GM21390 (cell line): ENCODE results near the gene PKP4.

Source experiments
- ATAC-seq: cut with Tn5 transposase; IDR thresholded peaks from one replicate; pipeline ENCODE4 v1.9.1; 2021; ENCODE audit not compliant: unreplicated experiment

Gene PKP4

GRCh38 chr2:158644139-158644538 is 187.4 kb downstream of the PKP4 start:
- ATAC-seq = no peak

DNA sequence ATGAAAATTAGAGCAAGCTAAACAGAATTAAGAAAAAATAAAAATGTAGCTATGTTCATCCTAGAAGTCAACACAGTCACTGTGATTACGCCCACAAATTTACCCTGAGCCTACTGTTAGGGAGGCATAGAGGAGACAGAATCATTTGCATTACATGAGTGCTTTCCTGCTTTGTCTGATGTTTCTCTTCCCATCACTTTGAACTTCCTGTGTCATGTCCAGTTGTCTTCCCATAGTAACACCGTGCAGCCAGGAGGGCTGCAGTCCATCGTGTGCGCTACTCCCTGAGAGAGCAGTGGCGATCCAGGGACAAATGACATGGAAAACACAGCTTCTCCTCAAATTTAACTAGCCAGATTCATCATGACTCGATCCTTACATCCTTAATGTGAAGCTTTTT is 188.5 kb downstream of the PKP4 start:
- ATAC-seq = no peak

DNA sequence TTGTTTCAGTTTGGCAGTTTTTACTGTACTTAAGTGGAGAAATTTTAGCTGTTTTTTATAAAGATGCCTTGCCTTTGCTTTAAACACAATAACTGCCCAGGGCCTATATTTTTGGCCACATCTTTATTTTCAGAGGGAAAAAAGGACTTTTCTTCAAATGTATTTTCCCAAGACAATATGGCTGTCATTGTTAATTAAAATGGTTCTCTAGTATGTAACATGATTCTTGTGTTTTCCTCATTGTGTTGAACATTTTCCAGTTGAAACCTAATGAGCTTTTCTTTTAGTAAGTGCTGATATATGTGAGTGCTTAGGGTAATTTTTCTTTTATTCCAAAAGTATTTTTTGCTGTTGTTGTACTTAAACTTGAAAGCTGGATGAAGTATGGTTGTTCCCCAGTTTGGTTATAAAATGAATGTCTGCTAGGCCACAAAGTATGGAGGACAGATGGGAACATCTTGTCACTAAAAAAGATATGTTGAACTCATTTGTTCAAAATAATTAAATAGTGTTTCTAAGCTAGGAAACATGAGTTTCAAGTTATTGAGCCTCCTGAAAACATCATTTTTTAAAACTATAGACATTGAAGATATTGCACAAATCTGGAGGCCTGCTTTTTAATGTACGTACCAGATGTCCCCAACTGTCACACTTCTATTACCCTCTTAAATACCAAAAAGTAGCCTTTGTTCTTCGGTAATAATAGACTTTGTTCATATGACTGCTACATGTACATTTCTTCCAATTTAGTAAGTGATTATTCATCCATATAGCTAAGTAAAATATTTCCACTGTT is 190.9 kb downstream of the PKP4 start:
- no peak for ATAC-seq

- ATAC-seq = no peak
Observed at GRCh38 chr2:158649846-158650245, 193.1 kb downstream of the PKP4 start.

DNA sequence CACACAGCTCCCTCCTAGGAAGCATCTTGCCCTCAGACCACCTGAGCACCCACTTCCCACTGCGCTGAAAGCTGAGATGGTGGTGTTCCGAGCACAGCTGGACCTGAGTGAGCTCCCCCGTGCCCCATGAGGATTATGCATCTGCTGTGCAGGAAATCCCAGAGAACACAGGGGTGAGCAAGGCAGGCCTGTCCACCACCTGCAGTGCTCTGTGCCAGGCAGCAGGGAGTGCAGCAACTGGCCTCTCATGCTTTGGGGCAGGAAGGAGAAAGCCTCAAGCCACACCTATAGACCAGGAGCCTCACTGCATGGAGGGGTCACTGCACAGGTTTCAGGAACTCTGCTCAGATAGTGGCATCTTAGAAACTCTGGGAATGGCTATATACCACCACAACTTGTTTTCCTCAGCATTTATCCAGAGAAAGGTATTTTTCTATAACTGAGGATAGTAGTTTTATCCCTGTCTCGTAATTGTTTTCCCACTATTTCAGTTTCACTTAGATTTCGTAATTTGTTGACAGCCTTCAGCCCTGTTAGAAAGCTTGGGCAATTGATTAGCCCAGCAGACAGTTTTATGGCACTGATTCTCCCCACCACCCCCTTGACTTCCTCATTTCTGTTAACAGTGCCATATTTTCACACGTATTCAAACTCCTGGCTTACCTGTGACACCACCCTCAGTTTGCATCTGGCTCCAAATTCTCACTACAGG is 194.1 kb downstream of the PKP4 start:
- ATAC-seq = no peak

- no peak for ATAC-seq
Observed at GRCh38 chr2:158651358-158652057, 194.8 kb downstream of the PKP4 start.

DNA sequence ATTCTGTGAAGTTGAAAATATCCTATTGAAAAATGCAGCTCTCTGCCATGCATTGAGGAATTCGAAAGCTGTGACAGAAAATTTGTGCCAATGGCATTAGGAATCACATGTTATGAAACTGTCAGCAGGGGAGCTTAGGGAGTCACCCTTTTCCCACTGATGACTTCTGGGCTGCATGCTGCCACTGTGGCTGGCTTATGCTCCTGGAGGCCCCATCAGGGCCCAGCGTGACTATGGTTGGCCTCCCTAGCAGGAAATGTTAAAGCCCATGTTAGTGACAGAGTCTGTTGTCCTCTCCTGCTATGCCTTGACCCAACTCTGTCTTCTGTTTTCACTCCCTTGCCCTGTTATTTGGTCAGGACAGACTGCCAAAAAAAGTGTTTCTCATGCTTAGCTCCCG is 198.9 kb downstream of the PKP4 start:
- ATAC-seq = no peak

DNA sequence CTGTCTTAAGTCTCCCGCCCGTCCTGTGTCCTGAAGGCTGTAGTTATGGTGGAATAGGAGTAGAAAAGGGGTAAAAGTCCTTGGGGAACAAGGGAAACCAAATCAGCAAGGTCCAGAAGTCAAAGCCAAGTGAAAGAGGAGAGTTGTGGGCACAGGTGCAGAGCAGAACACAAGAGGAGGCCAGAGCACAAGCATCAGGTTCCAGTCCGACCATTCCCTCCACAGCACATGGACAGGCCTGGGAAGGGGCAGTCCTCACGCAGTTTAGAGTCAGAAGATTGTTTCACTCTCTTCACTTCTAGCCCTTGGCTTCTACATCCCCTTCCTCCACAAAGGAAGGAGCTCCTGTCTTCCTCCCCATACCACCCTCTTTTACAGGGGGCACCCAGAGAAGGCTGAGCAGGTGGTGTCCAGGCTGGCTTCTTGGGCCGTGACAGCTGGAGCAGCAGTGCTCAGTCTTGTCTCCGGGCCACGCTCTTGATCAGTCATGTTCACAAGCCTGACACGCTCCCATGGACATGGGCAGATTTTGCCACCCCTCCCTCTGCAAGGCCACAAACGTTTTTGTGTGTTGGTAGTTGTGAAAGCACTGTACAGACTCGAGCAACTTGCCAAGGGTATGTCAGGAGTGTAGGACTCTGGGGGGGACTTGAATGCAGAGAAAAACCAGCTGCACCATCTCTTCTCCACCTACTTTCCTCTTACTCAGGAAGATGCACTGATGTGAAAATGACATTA is 199.9 kb downstream of the PKP4 start:
- no peak for ATAC-seq

DNA sequence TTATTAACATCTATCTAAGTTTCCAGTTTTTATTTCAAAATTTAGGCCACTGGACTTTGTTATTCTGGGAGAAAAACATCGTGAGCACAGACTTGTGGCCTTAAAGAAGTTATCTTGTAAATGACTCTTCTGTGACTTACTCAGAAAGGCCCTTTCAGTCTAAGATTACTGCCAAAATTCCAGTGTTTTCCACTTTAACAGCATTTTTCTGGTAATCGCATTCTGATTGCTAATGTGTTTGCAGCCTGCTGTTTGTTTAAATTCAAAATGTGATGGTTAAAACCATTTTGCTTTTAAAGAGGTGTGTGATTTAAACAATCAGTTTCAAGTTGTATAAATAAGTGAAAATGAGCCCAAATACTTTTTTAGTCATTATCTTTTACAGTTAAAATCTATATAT is 201.6 kb downstream of the PKP4 start:
- no peak for ATAC-seq

DNA sequence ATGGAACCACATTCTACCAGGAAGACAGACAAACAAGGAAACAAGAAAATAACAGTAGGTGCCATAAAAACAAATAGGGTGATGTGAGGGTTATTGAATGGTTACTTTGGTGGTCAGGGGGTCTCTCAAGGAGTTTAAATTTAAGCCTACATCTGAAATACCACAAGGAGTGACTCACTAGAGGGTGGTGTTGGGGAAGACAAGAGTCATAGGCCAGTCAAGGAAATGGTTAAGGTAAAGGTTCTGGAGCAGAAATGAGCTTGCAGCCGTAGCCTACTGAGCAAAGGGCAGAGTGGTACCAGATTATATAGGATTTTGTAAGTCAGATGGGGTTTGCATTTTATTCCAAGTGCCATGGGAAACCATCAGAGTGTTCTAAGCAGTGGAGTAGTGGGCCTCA is 202.7 kb downstream of the PKP4 start:
- ATAC-seq = no peak

DNA sequence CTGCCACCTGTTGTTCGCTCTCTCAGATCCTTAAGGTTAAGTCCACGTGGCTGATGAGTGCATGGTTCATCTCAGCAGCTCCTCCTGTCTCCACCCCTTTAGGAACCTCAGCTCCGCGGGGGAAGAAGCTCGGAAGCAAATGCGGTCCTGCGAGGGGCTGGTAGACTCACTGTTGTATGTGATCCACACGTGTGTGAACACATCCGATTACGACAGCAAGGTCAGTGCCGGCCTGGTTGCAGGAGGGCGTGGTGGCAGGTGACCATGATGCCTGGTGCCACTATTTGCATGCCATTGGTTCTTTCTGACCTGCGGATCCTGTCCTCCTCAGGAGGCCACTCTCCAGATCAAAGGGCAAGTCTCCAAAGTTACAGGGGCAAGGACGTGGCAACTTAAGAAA is 204.5 kb downstream of the PKP4 start:
- no peak for ATAC-seq

GRCh38 chr2:158662421-158662820 is 205.7 kb downstream of the PKP4 start:
- ATAC-seq = no peak

- ATAC-seq = no peak
Observed at GRCh38 chr2:158663796-158664195, 207.0 kb downstream of the PKP4 start.

- no peak for ATAC-seq
Observed at GRCh38 chr2:158664987-158665386, 208.2 kb downstream of the PKP4 start.

GRCh38 chr2:158665536-158666302 is 209.0 kb downstream of the PKP4 start:
- no peak for ATAC-seq

- ATAC-seq = no peak
Observed at GRCh38 chr2:158666969-158667368, 210.2 kb downstream of the PKP4 start.

DNA sequence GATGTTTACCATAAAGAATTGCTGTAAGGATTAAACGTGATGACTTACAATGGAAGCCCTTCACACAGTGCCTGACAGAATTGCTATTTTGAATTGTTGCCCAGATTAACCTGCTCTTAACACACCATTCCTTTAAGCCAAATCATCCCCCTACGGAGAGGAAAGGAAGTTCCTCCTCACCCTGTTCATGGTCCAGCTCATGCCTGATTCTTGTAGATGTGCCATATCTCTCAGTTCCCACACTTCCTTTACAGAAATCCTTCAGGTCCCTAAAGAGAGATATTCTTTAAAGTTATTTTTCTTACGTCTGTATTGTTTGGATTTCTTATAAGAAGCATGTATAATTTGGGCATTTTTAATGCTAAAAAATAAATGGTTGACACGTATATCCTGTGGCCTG is 210.8 kb downstream of the PKP4 start:
- no peak for ATAC-seq

DNA sequence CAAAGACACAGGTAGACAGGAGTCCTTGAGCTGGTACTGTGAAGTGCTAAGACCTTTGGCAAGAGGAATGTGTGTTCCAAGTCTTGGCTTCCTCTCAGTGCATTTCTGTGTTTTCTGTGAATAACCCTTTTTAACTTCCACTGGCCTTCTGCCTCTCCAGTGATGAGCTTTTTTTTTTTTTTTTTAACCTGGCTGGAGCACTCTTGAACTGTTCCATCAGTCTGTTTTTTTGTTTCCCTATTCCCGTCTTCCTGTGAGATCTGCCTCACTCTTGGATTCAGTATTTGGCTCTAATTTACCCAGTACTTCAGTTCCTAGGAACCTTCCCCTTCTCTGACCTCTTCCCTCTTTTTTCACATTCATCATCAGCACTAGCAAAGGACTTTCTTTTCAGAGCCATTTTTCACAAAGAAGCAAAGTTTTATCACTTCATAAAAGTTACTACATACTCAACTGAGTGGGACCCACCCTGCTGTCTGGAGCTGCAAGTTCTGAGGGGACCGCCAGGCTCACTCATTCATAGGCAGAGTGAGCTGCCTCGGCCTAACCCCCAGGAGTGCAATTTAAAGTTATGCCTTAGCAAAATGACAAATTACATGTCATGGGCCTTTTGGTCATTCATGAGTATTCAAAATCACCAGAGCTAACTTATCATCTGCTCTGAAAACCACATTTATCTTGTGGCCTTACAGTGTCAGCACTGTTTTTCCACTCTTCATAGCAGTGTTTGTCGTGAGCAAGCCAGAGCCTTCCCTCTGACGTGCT is 211.4 kb downstream of the PKP4 start:
- ATAC-seq = no peak

DNA sequence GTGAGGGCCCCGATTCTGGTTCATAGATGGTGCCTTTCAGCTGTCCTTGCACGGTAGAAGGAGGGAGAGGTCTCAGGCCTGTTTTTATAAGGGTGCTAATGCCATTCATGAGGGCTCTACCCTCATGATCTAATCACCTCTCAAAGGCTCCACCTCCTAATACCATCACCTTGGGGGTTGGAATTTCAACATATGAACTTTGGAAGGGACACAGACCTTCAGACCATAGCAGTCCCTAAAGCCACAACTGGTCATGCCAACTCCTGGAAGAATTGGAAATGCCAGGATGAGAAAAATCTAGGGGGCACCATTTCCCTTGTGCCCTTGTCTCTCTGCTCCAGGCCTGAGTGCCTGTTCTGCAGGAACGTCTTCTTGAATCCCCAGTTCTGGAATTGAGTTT is 213.5 kb downstream of the PKP4 start:
- ATAC-seq = no peak
